ENCODE measurements around the gene MED27. TPM values are rescaled to one million over a fixed set of nuclear protein-coding genes. Genes with fewer than 3 reads are reported as not detected.

Gene MED27
- total and polyA plus RNA-seq, 2 donors (not counting 1 experiment from before 2014, with no cell fraction given) = 13.4 to 44.7 TPM

DNA sequence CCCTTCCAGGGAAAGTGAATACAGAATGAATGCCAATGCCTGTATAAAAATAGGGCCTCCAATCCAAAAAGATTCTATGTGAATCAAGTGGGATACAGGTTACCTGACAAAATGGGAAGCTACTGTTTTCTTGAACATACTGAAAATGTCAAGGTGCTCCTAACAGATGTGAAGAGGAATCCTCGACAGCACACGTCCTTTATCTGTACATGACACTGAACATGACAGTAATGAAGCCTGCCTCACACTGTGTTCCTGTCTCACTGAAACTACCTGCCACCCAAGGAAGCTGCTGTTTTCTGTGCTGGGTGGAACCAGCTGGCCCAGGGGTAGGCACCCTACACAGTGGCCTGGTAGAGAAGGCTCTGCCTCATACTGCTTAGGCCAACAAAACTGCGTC, 174.5 kb downstream of the MED27 start:
- H3K9ac ChIP-seq (ENCODE audit: insufficient read depth, low read length) = no peak overlapping the region
- H3K27ac ChIP-seq (ENCODE audit: insufficient read depth, low read length) = no peak overlapping the region
- H3K4me1 ChIP-seq (ENCODE audit: control insufficient read depth, extremely low read depth, insufficient read depth, low read length) = no peaks in the 10 kb centered on the region
- no peaks in the 10 kb centered on the region for H3K27me3 ChIP-seq (ENCODE audit: control insufficient read depth, insufficient read depth, low read length)
- no peaks in the 10 kb centered on the region for H3K36me3 ChIP-seq (ENCODE audit: control insufficient read depth, insufficient read depth, low read length)
- H3K4me3 ChIP-seq (replicated peaks in 1 of 4; ENCODE audit: control extremely low read depth in 1 of 4, insufficient read depth in 1 of 4, low read depth in 3 of 4, low read length in 4 of 4) = no peak overlapping the region
- H2AFZ ChIP-seq (ENCODE audit: low read length) = no peak overlapping the region
- DNase-seq (ENCODE audit: low read depth in 2 of 2) = no peak
- no peaks in the 10 kb centered on the region for H3K79me2 ChIP-seq (ENCODE audit: control insufficient read depth, insufficient read depth, low read length)
- no peaks in the 10 kb centered on the region for H3K9me3 ChIP-seq (ENCODE audit: control insufficient read depth, insufficient read depth, low read depth, low read length)
- H3K4me2 ChIP-seq (ENCODE audit: extremely low read depth, insufficient read depth, low read length) = no peak overlapping the region
- TF ChIP-seq, protein P1, sequence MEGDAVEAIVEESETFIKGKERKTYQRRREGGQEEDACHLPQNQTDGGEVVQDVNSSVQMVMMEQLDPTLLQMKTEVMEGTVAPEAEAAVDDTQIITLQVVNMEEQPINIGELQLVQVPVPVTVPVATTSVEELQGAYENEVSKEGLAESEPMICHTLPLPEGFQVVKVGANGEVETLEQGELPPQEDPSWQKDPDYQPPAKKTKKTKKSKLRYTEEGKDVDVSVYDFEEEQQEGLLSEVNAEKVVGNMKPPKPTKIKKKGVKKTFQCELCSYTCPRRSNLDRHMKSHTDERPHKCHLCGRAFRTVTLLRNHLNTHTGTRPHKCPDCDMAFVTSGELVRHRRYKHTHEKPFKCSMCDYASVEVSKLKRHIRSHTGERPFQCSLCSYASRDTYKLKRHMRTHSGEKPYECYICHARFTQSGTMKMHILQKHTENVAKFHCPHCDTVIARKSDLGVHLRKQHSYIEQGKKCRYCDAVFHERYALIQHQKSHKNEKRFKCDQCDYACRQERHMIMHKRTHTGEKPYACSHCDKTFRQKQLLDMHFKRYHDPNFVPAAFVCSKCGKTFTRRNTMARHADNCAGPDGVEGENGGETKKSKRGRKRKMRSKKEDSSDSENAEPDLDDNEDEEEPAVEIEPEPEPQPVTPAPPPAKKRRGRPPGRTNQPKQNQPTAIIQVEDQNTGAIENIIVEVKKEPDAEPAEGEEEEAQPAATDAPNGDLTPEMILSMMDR (conservative IDR thresholded peaks at IDR 0.05 in 1 of 2, IDR thresholded peaks at IDR 0.05 in 1 of 2; ENCODE audit: low read depth in 1 of 2, low read length in 2 of 2) = no peak
- TF ChIP-seq EZH2 (IDR thresholded peaks at IDR 0.05; ENCODE audit: low read length, missing control alignments) = no peak
- no peaks in the 10 kb centered on the region for H4K20me1 ChIP-seq (ENCODE audit: control insufficient read depth, extremely low read depth, insufficient read depth, low read length)

DNA sequence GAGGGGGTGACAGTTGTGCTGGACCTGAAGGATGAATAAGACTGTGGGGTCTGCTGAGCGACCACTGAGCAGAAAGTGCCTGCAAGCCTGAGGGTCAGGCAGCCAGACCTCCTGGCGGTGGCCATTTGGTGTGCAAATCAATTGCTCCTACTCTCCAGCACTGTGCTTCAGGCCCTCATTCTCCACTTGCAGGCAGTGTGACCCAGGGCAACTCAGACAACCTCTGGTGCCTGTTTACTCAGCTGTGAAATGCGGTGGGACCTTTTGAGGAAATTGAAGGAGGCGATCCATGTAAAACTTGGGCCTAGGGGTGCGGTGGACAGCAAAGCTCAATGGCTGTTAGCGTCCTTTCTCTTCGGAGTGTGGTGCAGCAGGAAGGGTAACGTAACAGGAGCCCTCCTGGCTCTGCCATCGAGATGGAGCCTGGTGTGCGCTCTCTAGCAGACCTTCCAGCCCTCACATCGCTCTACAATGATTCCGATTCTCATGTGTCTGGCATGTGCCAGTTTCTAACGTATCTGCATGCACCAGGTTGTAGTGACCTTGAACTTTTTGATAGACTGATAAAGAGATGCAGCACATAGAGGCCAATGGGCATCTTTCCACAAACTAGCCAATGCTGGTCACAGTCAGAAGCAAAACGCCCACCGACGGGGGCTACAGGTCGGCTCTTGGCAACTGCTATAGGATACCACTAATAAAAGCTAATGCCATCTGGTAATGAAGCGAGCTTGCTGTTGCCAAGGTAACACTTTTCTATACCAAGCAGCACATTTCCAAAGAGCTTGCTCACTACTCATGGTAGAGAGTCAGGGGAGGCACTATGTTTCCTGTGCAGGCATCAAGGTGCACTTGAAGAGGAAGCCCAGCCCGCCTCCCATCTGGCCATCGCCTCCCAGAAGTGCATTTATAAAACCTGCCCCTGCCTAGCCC, 180.1 kb downstream of the MED27 start:
- no peaks in the 10 kb centered on the region for H3K9me3 ChIP-seq (ENCODE audit: control insufficient read depth, insufficient read depth, low read depth, low read length)
- H3K27ac ChIP-seq (ENCODE audit: insufficient read depth, low read length) = no peak overlapping the region
- H3K4me1 ChIP-seq (ENCODE audit: control insufficient read depth, extremely low read depth, insufficient read depth, low read length) = no peaks in the 10 kb centered on the region
- no peaks in the 10 kb centered on the region for H3K36me3 ChIP-seq (ENCODE audit: control insufficient read depth, insufficient read depth, low read length)
- no peak for DNase-seq (ENCODE audit: low read depth in 2 of 2)
- H3K9ac ChIP-seq (ENCODE audit: insufficient read depth, low read length) = no peak overlapping the region
- H3K4me2 ChIP-seq (ENCODE audit: extremely low read depth, insufficient read depth, low read length) = no peak overlapping the region
- H3K79me2 ChIP-seq (ENCODE audit: control insufficient read depth, insufficient read depth, low read length) = no peaks in the 10 kb centered on the region
- H3K27me3 ChIP-seq (ENCODE audit: control insufficient read depth, insufficient read depth, low read length) = no peaks in the 10 kb centered on the region
- H3K4me3 ChIP-seq (replicated peaks in 1 of 4; ENCODE audit: control extremely low read depth in 1 of 4, insufficient read depth in 1 of 4, low read depth in 3 of 4, low read length in 4 of 4) = no peak overlapping the region
- H4K20me1 ChIP-seq (ENCODE audit: control insufficient read depth, extremely low read depth, insufficient read depth, low read length) = no peaks in the 10 kb centered on the region
- no peak overlapping the region for H2AFZ ChIP-seq (ENCODE audit: low read length)
- TF ChIP-seq EZH2 (IDR thresholded peaks at IDR 0.05; ENCODE audit: low read length, missing control alignments) = no peak
- TF ChIP-seq, protein P1 (conservative IDR thresholded peaks at IDR 0.05 in 1 of 2, IDR thresholded peaks at IDR 0.05 in 1 of 2; ENCODE audit: low read depth in 1 of 2, low read length in 2 of 2) = no peak

DNA sequence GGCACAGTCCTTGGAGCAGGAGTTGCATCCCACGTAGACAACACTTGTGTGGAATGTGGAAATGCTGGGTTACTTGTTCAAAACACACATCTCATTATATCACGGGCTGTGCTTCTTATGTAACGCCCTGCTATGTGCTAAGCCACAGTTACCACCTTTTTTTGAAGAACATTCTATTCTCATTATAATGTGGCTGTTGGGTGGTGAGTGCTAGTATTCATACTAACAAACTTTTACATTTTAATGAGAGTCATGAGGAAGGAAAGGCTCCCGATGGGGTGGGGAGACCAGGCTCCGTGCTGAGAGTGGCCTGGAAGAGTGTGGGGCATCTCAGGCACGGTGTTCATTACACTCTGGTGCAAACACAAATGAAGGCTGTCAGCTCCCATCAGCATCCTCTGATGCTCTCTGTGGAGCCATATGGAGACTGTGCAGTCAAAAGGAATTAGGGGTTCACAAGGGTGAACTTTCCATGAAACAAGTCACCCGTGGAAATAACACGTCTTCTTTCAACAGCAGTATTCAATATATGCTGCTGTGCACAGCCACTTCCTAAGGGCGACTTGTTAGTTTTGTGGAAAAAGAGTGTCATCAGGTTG, 186.7 kb downstream of the MED27 start:
- no peak overlapping the region for H2AFZ ChIP-seq (ENCODE audit: low read length)
- H3K79me2 ChIP-seq (ENCODE audit: control insufficient read depth, insufficient read depth, low read length) = no peaks in the 10 kb centered on the region
- H3K27me3 ChIP-seq (ENCODE audit: control insufficient read depth, insufficient read depth, low read length) = no peaks in the 10 kb centered on the region
- H3K4me3 ChIP-seq (replicated peaks in 1 of 4; ENCODE audit: control extremely low read depth in 1 of 4, insufficient read depth in 1 of 4, low read depth in 3 of 4, low read length in 4 of 4) = no peak overlapping the region
- no peaks in the 10 kb centered on the region for H4K20me1 ChIP-seq (ENCODE audit: control insufficient read depth, extremely low read depth, insufficient read depth, low read length)
- no peak for DNase-seq (ENCODE audit: low read depth in 2 of 2)
- no peaks in the 10 kb centered on the region for H3K4me1 ChIP-seq (ENCODE audit: control insufficient read depth, extremely low read depth, insufficient read depth, low read length)
- TF ChIP-seq EZH2 (IDR thresholded peaks at IDR 0.05; ENCODE audit: low read length, missing control alignments) = no peak
- TF ChIP-seq, protein P1 (conservative IDR thresholded peaks at IDR 0.05 in 1 of 2, IDR thresholded peaks at IDR 0.05 in 1 of 2; ENCODE audit: low read depth in 1 of 2, low read length in 2 of 2) = no peak
- H3K4me2 ChIP-seq (ENCODE audit: extremely low read depth, insufficient read depth, low read length) = no peak overlapping the region
- no peak overlapping the region for H3K9ac ChIP-seq (ENCODE audit: insufficient read depth, low read length)
- H3K9me3 ChIP-seq (ENCODE audit: control insufficient read depth, insufficient read depth, low read depth, low read length) = no peaks in the 10 kb centered on the region
- no peaks in the 10 kb centered on the region for H3K36me3 ChIP-seq (ENCODE audit: control insufficient read depth, insufficient read depth, low read length)
- no peak overlapping the region for H3K27ac ChIP-seq (ENCODE audit: insufficient read depth, low read length)
